Left forelimb (tissue), 1 donor: Measurements from ENCODE around the gene ID2.

Source experiments
- DNase-seq: peaks from one replicate; pipeline ENCODE4 v3.0.0-alpha.2; 2018; ENCODE audit warnings: low spot score

ID2 gene

GRCh38 chr2:8681786-8682692, at the start of gene ID2:
ID2 (plus strand) TSS chr2:8682056; CDS start chr2:8682166, 110 bp downstream.
- peak; percentile 100 for DNase-seq

GRCh38 chr2:8632755-8633154, 49.1 kb upstream of the ID2 start:
- DNase-seq = no peak

GRCh38 chr2:8633186-8633734, 48.6 kb upstream of the ID2 start:
- no peak for DNase-seq

- no peak for DNase-seq
Measured at GRCh38 chr2:8633735-8634313, 48.0 kb upstream of the ID2 start.

- DNase-seq = no peak
Measured at GRCh38 chr2:8634466-8635172, 47.2 kb upstream of the ID2 start.

GRCh38 chr2:8636041-8636491, 45.8 kb upstream of the ID2 start:
- DNase-seq = no peak

GRCh38 chr2:8636721-8637636, 44.9 kb upstream of the ID2 start:
- no peak for DNase-seq

GRCh38 chr2:8638327-8638726, 43.5 kb upstream of the ID2 start:
- no peak for DNase-seq

- no peak for DNase-seq
Measured at GRCh38 chr2:8639122-8639635, 42.7 kb upstream of the ID2 start.

GRCh38 chr2:8640498-8640897, 41.4 kb upstream of the ID2 start:
- DNase-seq = no peak

GRCh38 chr2:8641301-8641965, 40.4 kb upstream of the ID2 start:
- no peak for DNase-seq

- DNase-seq = no peak
Measured at GRCh38 chr2:8642366-8643068, 39.3 kb upstream of the ID2 start.

- no peak for DNase-seq
Measured at GRCh38 chr2:8643250-8643995, 38.4 kb upstream of the ID2 start.

- DNase-seq = no peak
Measured at GRCh38 chr2:8643996-8644356, 37.9 kb upstream of the ID2 start.

GRCh38 chr2:8644605-8645175, 37.2 kb upstream of the ID2 start:
- DNase-seq = no peak

GRCh38 chr2:8645176-8645831, 36.6 kb upstream of the ID2 start:
- DNase-seq = no peak

- no peak for DNase-seq
Measured at GRCh38 chr2:8646731-8647461, 35.0 kb upstream of the ID2 start.

- DNase-seq = no peak
Measured at GRCh38 chr2:8647462-8647857, 34.4 kb upstream of the ID2 start.
